ENCODE measurements around the gene GOLGA6C. TPM values are rescaled to one million over a fixed set of nuclear protein-coding genes. Genes with fewer than 3 reads are reported as not detected.
"Not testable (repeated sequence)": the region's sequence is repeated elsewhere in the genome, so short reads cannot be mapped to it uniquely, and the experiment has no call there.

GOLGA6C gene
- total RNA-seq, 4 donors from 2014 or later, result 0.17 to 0.41 TPM; not detected in 2

DNA sequence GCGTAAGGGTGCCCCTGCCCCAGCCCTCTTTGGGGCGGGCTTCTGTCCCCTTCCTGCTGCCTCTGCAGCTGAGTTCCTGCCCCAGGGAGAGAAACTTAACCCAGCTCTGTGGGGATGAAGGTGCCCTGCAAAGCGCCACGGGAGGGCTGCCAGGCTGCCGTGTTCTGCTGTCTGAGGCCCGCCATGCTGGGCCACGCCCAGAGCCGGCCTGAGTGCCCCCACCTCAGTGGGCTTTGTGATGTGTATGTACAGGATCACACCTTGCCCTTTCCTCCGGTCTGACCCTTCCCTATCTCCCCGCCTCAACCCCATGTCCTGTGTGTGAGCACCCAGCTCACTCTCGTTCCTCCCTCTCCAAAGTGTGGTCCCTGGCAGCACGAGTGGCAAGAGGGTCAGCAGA, 33.9 kb upstream of the GOLGA6C start:
- no peaks in the 10 kb centered on the region for H3K9me3 ChIP-seq
- no peaks in the 10 kb centered on the region for H3K27me3 ChIP-seq
- DNase-seq (no peak), ATAC-seq (no peak)
- H3K27ac ChIP-seq, result no peak overlapping the region
- intact Hi-C loops (cut with DNase I; ENCODE audit: low total_unique reads), result no loop called here
- no peaks in the 10 kb centered on the region for H3K36me3 ChIP-seq
- TF ChIP-seq POLR2A (IDR thresholded peaks at IDR 0.05), result no peak
- TF ChIP-seq, protein P1, sequence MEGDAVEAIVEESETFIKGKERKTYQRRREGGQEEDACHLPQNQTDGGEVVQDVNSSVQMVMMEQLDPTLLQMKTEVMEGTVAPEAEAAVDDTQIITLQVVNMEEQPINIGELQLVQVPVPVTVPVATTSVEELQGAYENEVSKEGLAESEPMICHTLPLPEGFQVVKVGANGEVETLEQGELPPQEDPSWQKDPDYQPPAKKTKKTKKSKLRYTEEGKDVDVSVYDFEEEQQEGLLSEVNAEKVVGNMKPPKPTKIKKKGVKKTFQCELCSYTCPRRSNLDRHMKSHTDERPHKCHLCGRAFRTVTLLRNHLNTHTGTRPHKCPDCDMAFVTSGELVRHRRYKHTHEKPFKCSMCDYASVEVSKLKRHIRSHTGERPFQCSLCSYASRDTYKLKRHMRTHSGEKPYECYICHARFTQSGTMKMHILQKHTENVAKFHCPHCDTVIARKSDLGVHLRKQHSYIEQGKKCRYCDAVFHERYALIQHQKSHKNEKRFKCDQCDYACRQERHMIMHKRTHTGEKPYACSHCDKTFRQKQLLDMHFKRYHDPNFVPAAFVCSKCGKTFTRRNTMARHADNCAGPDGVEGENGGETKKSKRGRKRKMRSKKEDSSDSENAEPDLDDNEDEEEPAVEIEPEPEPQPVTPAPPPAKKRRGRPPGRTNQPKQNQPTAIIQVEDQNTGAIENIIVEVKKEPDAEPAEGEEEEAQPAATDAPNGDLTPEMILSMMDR (IDR thresholded peaks at IDR 0.05 in 4 of 5, conservative IDR thresholded peaks at IDR 0.05 in 1 of 5), result no peak
- in situ Hi-C loops (cut with MboI; ENCODE audit: low sequenced_read_pairs in 4 of 4), result no loop called here
- no peaks in the 10 kb centered on the region for H3K4me1 ChIP-seq
- no peak overlapping the region for H3K4me3 ChIP-seq

DNA sequence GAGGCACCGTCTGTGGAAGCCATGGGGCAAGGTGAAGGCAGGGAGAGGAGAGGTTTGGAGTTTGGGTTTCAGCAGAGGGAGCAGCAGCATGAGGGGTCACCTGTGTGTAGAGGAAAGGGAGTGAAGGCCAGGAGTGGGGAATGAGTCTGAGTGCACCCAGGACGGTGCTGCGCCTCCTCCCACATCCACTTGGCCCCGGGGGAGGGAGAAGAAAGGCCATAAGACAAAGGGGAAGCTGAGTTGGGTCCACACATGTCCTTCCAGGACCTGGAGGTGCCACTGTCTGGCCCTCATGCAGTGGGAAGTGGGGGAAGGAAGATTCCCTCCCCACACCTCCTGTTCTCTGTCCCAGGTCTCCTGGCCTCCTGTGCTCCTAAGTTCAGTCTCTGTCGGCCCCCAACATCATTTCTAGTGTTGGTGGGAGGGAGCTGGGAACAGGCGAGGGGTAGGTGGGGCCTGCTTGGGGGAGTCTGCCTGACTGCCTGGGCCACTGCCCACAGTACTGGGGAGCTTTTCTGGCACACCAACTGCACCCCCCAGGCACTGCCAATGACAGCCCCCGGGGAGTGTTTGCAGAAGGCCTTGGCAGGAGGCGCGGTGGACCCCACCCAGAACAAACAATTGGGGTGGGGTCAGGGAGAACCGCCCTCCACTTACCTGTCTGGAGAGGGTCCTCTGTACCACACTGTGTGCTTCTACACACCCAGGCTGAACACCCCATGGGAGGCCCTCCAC, 32.9 kb upstream of the GOLGA6C start:
- H3K27ac ChIP-seq; H3K4me3 ChIP-seq; in situ Hi-C loops (cut with MboI; ENCODE audit: low sequenced_read_pairs in 4 of 4); H3K9me3 ChIP-seq; DNase-seq; H3K36me3 ChIP-seq; H3K27me3 ChIP-seq; H3K4me1 ChIP-seq; ATAC-seq: not testable (repeated sequence)
- intact Hi-C loops (cut with DNase I; ENCODE audit: low total_unique reads), result loop anchor here (5.0 kb wide), 1 partner anchor 577 kb away; no protein-coding TSS in a partner anchor

DNA sequence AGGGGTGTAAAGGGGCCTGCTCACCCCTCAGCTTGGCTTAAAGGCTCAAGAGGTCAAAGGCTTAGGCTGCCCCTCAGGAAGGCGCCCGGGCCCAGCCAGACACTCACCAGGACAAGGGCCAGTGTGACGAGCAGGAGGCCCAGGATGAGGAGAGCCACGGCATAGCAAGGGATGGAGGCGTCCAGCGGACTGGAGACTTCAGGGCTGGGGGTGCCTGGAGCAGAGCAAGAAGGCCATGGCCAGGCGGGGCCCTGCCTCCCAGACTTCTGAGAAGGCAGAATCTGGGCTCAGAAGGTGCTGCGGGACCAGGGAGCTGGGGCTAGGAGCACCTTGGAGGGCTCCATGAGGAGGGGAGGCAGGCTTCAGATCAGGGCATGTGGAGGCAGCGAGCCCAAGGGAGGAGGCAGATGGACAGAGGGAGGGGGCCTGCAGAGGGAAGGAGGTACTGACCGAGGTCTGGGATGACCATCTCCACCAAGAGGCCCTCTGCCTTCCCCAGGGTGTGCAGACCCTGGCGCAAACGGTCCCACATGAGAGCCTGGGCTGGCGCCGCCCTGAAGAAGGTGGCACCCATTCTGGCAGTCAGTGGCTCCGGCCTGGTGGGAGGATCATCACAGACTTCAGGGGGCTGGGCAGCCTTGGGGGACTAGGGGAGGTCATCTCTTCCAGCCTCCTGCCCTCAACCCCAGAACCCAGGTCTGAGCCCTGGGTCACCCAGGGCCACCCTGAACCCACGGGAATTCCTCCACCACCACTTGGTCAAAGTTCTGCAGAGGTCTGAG, 32.0 kb upstream of the GOLGA6C start:
- Histone ChIP-seq H3K27me3 (no peaks in the 10 kb centered on the region), H3K27ac (no peak overlapping the region), H3K9me3 (no peaks in the 10 kb centered on the region), H3K36me3 (no peaks in the 10 kb centered on the region), H3K4me1 (no peaks in the 10 kb centered on the region), H3K4me3 (no peak overlapping the region)
- intact Hi-C loops (cut with DNase I; ENCODE audit: low total_unique reads), result loop anchor here (5.0 kb wide), 1 partner anchor 576 kb away; no protein-coding TSS in a partner anchor
- DNase-seq, result no peak
- no peak for ATAC-seq
- no peak for TF ChIP-seq POLR2A (IDR thresholded peaks at IDR 0.05)
- TF ChIP-seq, protein P1 (IDR thresholded peaks at IDR 0.05 in 4 of 5, conservative IDR thresholded peaks at IDR 0.05 in 1 of 5), result no peak
- in situ Hi-C loops (cut with MboI; ENCODE audit: low sequenced_read_pairs in 4 of 4), result no loop called here

DNA sequence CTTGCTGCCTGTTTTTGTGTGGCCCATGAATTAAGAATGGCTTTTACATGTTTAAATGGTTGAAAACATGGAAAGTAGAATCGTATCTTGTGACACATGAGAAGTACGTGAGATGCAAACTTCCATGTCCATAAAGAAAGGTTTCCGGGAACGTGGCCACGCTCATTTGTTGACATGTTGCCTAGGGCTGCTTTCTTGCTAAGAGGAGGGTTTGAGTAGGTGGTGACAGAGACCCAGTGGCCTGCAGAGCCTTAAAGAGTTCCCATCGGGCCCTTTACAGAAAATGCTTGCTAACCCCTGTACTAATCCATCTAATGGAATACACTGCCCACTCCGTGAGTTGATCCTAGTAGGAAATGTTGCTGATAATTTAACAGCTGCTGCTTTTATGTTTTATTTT, 31.0 kb upstream of the GOLGA6C start:
- DNase-seq, result not testable (repeated sequence)

DNA sequence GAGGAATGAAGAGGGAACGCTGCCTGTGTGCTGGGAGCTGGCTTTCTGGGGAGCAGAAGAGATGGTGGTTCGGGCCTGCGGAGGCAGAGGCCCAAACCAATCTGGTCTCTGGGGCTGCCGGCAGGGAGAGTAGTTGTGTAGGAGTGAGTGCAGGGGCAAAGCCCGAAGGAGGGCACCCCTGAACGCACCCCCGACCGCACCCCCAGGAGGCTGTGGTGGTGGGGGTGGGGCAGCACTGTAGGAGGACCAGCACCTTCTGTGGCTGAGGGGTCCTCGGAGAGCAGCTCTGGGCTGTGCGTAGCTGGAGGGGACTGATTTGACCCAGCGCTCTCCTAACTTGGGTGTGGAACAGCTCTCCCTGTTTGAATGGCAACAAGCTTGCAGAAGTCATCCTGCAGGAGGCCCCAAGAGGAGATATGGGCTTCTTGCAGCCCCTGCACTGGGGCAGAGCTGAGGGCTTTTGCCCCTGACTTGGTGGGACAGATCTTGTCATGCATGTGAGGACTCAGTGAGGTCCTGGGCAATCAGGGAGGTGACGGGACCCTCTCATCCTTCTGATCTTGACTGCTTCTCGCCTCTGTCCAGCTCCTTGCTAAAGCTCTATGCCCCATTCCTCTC, 30.4 kb upstream of the GOLGA6C start:
- TF ChIP-seq, protein P1 (IDR thresholded peaks at IDR 0.05 in 4 of 5, conservative IDR thresholded peaks at IDR 0.05 in 1 of 5), result no peak
- TF ChIP-seq POLR2A (IDR thresholded peaks at IDR 0.05), result no peak
- H3K27me3 ChIP-seq, result no peaks in the 10 kb centered on the region
- intact Hi-C loops (cut with DNase I; ENCODE audit: low total_unique reads), result loop anchor here (5.0 kb wide), 1 partner anchor 575 kb away; no protein-coding TSS in a partner anchor
- DNase-seq, result no peak
- ATAC-seq, result no peak
- no peaks in the 10 kb centered on the region for H3K9me3 ChIP-seq
- H3K4me1 ChIP-seq, result no peaks in the 10 kb centered on the region
- in situ Hi-C loops (cut with MboI; ENCODE audit: low sequenced_read_pairs in 4 of 4), result no loop called here
- H3K4me3 ChIP-seq, result no peak overlapping the region
- H3K36me3 ChIP-seq, result no peaks in the 10 kb centered on the region
- H3K27ac ChIP-seq, result no peak overlapping the region

More for the DNA sequence above, 31.0 kb upstream of the GOLGA6C start:
- in situ Hi-C loops (cut with MboI; ENCODE audit: low sequenced_read_pairs in 4 of 4); ATAC-seq; H3K27me3 ChIP-seq; H3K9me3 ChIP-seq; H3K4me3 ChIP-seq; H3K27ac ChIP-seq; H3K36me3 ChIP-seq; H3K4me1 ChIP-seq: not testable (repeated sequence)
- intact Hi-C loops (cut with DNase I; ENCODE audit: low total_unique reads), result loop anchor here (5.0 kb wide), 1 partner anchor 575 kb away; no protein-coding TSS in a partner anchor

Measured in gastrocnemius medialis (tissue), 4 donors.